Fibroblast of mammary gland (primary cell): Measurements from ENCODE around the gene PRODH2.

ENCODE experiments used
- DNase-seq: peaks from one replicate; pipeline ENCODE4 v3.0.0-alpha.2; 2010; ENCODE audit warnings: low read depth
- H3K4me3 ChIP-seq: 2 replicates; pipeline ENCODE4 v1.5.1; 2011; ENCODE audit warnings: low read depth, mild to moderate bottlenecking, low read length, moderate library complexity; ENCODE audit not compliant: control insufficient read depth
- CTCF ChIP-seq: conservative IDR thresholded peaks from 2 replicates; pipeline ENCODE4 v1.5.1; 2011; ENCODE audit warnings: low read depth, low read length, inconsistent platforms; ENCODE audit not compliant: control insufficient read depth, insufficient read depth

PRODH2 gene

DNA sequence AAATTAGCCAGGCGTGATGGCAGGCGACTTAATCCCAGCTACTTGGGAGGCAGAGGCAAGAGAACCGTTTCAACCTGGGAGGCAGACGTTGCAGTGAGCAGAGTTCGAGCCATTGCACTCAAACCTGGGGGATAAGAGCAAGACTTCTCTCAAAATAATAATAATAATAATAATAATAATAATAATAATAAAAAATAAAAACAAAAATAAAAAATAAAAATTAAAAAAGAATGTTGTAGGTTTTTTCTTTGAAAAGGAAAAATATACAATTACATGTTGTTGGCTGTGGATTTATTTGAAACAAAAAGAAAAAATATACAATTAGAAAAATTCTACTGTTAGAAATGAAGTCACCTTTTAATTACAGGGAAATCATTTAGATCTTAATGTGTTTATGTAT lies 11.5 kb upstream of the PRODH2 start:
- H3K4me3 ChIP-seq: no peak overlapping the region
- DNase-seq: no peak
- TF ChIP-seq CTCF: no peak

GRCh38 chr19:35822579-35822978 lies 9.9 kb upstream of the PRODH2 start:
- no peak for DNase-seq
- no peak for TF ChIP-seq CTCF
- H3K4me3 ChIP-seq: no peak overlapping the region

- DNase-seq: no peak
- no peak for TF ChIP-seq CTCF
- H3K4me3 ChIP-seq: no peak overlapping the region
Observed at GRCh38 chr19:35818445-35818844, 5.8 kb upstream of the PRODH2 start.

GRCh38 chr19:35816846-35817245 lies 4.2 kb upstream of the PRODH2 start:
- no peak for TF ChIP-seq CTCF
- no peak for DNase-seq
- H3K4me3 ChIP-seq: no peak overlapping the region

DNA sequence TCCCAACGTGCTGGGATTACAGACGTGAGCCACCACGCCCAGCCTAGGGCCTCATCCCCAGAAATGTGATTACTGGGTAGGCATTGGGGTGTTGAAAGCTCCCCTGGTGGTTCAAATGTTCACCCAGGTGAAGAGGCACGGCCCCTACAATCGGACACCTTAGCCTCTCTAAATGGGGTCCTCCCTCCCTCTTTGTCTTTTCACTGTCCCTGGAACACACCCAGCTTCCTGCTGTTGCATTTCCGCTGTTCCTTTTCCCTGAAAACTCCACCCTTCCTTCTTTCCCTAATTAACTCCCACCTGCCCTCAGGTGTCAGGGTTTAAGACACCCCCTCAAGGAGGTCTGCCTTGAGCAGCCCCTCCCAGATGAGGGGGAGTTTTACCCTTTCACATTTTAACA lies 3.6 kb upstream of the PRODH2 start:
- no peak overlapping the region for H3K4me3 ChIP-seq
- no peak for TF ChIP-seq CTCF

DNA sequence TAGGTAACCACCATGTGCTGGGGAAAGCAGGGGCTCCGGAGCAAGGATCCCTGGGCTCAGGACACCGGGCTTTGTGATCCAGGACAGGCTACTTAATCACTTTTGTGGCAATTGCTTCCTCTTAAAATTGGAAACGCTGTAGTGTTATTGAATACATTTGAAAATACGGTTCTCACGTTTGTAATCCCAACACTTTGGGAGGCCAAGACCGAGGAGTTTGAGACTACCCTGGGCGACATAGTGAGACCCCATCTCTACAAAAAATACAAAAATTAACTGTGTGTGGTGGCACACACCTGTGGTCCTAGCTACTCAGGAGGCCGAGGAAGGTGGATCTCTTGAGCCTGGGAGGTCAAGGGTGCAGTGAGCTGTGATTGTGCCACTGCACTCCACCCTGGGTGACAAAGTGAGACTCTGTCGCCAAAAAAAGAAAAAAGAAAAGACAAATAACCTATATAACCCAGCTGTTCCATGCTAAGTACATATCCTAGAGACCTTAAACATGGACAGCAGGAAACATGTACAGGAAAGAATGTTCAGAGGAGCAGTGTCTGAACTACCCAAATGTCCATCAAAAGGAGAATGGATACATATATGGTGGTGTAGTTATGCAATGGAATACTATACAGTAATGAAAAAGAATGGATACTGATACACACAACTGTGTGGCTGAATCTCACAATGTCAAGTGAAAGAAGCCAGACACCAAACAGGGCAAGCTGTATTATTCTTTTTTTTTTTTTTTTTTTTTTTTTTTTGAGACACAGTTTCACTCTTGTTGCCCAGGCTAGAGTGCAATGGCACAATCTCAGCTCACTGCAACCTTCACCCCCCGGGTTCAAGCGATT lies 622 bp upstream of the PRODH2 start:
- H3K4me3 ChIP-seq: no peak overlapping the region
- no peak for DNase-seq
- TF ChIP-seq CTCF: no peak

More for the DNA sequence above, 3.6 kb upstream of the PRODH2 start:
- no peak for DNase-seq
